Measurements from ENCODE around the gene CNTN1. TPM values are rescaled to one million over a fixed set of nuclear protein-coding genes. Genes with fewer than 3 reads are reported as not detected.

The CNTN1 gene
- total and polyA plus RNA-seq, 2 of the 8 experiments (the other 6 are each of a cell fraction or from before 2014, with no cell fraction given): 7.2 to 21.8 TPM

DNA sequence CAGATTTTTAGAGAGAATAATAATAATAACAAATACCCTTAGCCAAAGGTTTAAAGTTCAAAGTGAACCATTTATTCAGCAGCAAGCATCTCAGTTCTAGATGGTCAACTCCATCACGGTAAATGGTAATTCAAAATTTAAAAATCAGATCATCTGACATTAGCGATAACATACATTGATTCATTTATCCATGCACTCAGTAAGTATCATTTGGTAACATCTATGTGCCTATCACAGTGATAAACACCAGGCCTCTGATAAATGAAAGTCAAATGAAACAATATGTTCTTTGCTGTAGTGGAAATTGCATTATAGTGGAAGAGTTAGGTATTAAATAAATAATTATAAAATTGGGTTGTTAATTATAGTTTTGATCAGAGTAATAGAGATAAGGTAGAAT is 108.8 kb downstream of the CNTN1 start:
- no peaks in the 10 kb centered on the region for H3K9me3 ChIP-seq (ENCODE audit: insufficient read depth in 2 of 2, low read depth in 1 of 2, low read length in 1 of 2)
- no peak overlapping the region for H2BK20ac ChIP-seq (ENCODE audit: low read length)
- H3K23me2 ChIP-seq (ENCODE audit: low read depth, low read length): no peaks in the 10 kb centered on the region
- H3K79me2 ChIP-seq (ENCODE audit: control insufficient read depth in 1 of 2, insufficient read depth in 2 of 2, low read length in 2 of 2): no peaks in the 10 kb centered on the region
- no peak overlapping the region for H4K91ac ChIP-seq (replicated peaks; ENCODE audit: insufficient read length, low read length)
- H3K27me3 ChIP-seq (replicated peaks in 1 of 4; ENCODE audit: control insufficient read depth in 3 of 4, extremely low read depth in 1 of 4, insufficient read depth in 3 of 4, low read length in 3 of 4): no peaks in the 10 kb centered on the region
- H3K27ac ChIP-seq (ENCODE audit: low read depth, low read length): no peak overlapping the region
- H3K36me3 ChIP-seq (ENCODE audit: control insufficient read depth in 2 of 4, insufficient read depth in 4 of 4, low read length in 3 of 4): no peaks in the 10 kb centered on the region; a peak in 1 of 8 replicates
- no peak overlapping the region for H3K9ac ChIP-seq (replicated peaks in 1 of 4; ENCODE audit: extremely low read depth in 1 of 4, low read depth in 3 of 4, low read length in 3 of 4)
- WGBS, 2 experiments (ENCODE audit: extremely low coverage in 1 of 2, insufficient coverage in 1 of 2, insufficient read length in 1 of 2, insufficient replicate concordance in 2 of 2, low coverage in 1 of 2, low lambda C conversion rate in 2 of 2, missing lambda C conversion rate in 1 of 2): 89% methylated on average over 2 of the region's 2 CpGs; no CpG with 5 or more reads in 1 of the 2 experiments
- ChIA-PET CTCF (ENCODE audit: partially characterized antibody) (no interaction called here), POLR2A (ENCODE audit: partially characterized antibody) (no interaction called here)
- no peak overlapping the region for H2BK12ac ChIP-seq (ENCODE audit: low read depth, low read length)
- no peak overlapping the region for H3K56ac ChIP-seq (replicated peaks; ENCODE audit: insufficient read length, low read depth, low read length)
- H2AK5ac ChIP-seq (ENCODE audit: low read depth, low read length): no peak overlapping the region
- DNase-seq (ENCODE audit: low read depth in 1 of 2, low spot score in 2 of 2) (no peak), FAIRE-seq (no peak)
- no peak overlapping the region for H3K4ac ChIP-seq (replicated peaks; ENCODE audit: insufficient read length, low read depth, low read length)
- no peaks in the 10 kb centered on the region for H4K20me1 ChIP-seq (replicated peaks in 1 of 2; ENCODE audit: control insufficient read depth in 1 of 2, insufficient read depth in 2 of 2, low read length in 2 of 2)
- no peak overlapping the region for H3K4me3 ChIP-seq (ENCODE audit: extremely low read depth in 1 of 4, insufficient read depth in 2 of 4, low read depth in 3 of 4, low read length in 4 of 4)
- no peak for TF ChIP-seq SP2 (IDR thresholded peaks at IDR 0.05; ENCODE audit: low read length)
- TF ChIP-seq CEBPB (IDR thresholded peaks at IDR 0.05; ENCODE audit: low read depth, low read length): no peak
- TF ChIP-seq GABPA (IDR thresholded peaks at IDR 0.05; ENCODE audit: borderline replicate concordance, insufficient read depth, low read length): no peak
- no peak for TF ChIP-seq NRF1 (IDR thresholded peaks at IDR 0.05; ENCODE audit: low read depth, low read length)
- no peak for TF ChIP-seq CTBP2 (IDR thresholded peaks at IDR 0.05; ENCODE audit: borderline replicate concordance, insufficient read depth, insufficient read length, low read length)
- no peak for TF ChIP-seq GTF2F1 (IDR thresholded peaks at IDR 0.05; ENCODE audit: borderline replicate concordance, low read depth, low read length)
- TF ChIP-seq, protein P1, sequence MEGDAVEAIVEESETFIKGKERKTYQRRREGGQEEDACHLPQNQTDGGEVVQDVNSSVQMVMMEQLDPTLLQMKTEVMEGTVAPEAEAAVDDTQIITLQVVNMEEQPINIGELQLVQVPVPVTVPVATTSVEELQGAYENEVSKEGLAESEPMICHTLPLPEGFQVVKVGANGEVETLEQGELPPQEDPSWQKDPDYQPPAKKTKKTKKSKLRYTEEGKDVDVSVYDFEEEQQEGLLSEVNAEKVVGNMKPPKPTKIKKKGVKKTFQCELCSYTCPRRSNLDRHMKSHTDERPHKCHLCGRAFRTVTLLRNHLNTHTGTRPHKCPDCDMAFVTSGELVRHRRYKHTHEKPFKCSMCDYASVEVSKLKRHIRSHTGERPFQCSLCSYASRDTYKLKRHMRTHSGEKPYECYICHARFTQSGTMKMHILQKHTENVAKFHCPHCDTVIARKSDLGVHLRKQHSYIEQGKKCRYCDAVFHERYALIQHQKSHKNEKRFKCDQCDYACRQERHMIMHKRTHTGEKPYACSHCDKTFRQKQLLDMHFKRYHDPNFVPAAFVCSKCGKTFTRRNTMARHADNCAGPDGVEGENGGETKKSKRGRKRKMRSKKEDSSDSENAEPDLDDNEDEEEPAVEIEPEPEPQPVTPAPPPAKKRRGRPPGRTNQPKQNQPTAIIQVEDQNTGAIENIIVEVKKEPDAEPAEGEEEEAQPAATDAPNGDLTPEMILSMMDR (IDR thresholded peaks at IDR 0.05; ENCODE audit: control extremely low read depth in 1 of 3, insufficient read depth in 1 of 3, low read depth in 1 of 3, low read length in 3 of 3): no peak
- no peak for TF ChIP-seq POLR2AphosphoS5 (IDR thresholded peaks at IDR 0.05; ENCODE audit: low read depth, low read length)
- H2BK15ac ChIP-seq (ENCODE audit: low read length): no peak overlapping the region
- H2AFZ ChIP-seq (ENCODE audit: low read length): no peak overlapping the region
- H3K4me2 ChIP-seq (ENCODE audit: insufficient read depth in 1 of 2, low read depth in 2 of 2, low read length in 2 of 2): no peak overlapping the region
- H3K4me1 ChIP-seq (replicated peaks in 1 of 4; ENCODE audit: control insufficient read depth in 3 of 4, insufficient read depth in 4 of 4, low read length in 3 of 4): peaks cover 0 to 5% (median 0%) of the 10 kb centered on the region in 4 experiments; a peak in 1 of 7 replicates
- no peak overlapping the region for H2BK5ac ChIP-seq (ENCODE audit: low read depth, low read length)
- H2BK120ac ChIP-seq (replicated peaks; ENCODE audit: low read depth, low read length): no peak overlapping the region
- H4K8ac ChIP-seq (ENCODE audit: extremely low read depth, insufficient read depth, low read length): no peak overlapping the region
- H3K18ac ChIP-seq (ENCODE audit: extremely low read depth, low read length): no peak overlapping the region
- no peaks in the 10 kb centered on the region for H3K79me1 ChIP-seq (ENCODE audit: low read depth, low read length)
- no peak overlapping the region for H3K23ac ChIP-seq (ENCODE audit: insufficient read length)
- no peak overlapping the region for H3K14ac ChIP-seq (ENCODE audit: insufficient read length)
- no peak overlapping the region for H4K5ac ChIP-seq (ENCODE audit: insufficient read length, low read depth, low read length)

All from H1 (cell line).